ENCODE results near the gene UBA6.
"Not testable (repeated sequence)": the region's sequence is repeated elsewhere in the genome, so short reads cannot be mapped to it uniquely, and the experiment has no call there.

UBA6 gene

GRCh38 chr4:67713529-67714247 lies 12.7 kb upstream of the UBA6 start:
- DNase-seq: peak in 1 of 2 experiments; percentile 10

DNA sequence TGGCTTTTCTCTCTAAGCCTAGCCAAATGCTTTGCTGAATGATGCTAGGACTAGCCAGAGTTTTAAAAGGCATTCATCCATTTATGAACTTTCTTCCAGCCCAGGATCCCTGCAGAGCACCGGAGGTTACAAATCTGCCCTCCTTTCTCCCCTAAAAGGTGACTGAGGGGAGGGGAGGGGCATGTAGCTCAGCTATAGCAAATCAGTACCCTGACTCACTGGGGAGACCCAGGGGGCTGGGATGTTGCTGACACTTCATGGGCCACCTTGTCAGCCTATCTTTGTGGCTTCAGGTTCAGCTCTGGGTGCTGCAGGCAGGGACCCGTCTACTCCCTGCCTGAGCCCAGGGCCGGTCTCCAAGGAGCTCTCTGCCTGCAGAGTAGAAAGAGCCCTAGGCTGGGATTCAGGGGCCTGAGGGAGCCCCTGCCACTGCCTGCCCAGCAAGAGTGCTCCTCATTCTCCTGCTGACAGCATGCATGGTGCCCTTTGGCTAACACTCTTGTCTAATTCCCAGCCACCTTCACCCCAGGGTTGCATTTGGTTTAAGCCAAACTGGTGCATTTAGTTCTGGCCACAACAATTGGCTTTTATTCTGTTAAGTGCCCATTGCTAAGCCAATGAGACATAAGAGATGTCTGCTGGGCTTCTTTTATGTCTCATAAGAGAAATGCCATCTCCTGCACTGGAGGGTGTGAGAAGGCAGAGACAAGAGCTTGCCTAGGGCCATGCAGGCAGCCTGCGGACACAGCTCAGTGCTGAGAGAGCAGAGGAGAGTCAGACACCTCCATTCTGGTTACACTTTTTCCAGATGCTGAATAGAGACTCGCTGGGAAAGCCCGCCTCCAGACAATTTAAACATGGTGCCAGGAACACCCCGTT lies 11.9 kb upstream of the UBA6 start:
- no peak for DNase-seq

GRCh38 chr4:67712000-67712625 lies 11.2 kb upstream of the UBA6 start:
- DNase-seq: no peak

DNA sequence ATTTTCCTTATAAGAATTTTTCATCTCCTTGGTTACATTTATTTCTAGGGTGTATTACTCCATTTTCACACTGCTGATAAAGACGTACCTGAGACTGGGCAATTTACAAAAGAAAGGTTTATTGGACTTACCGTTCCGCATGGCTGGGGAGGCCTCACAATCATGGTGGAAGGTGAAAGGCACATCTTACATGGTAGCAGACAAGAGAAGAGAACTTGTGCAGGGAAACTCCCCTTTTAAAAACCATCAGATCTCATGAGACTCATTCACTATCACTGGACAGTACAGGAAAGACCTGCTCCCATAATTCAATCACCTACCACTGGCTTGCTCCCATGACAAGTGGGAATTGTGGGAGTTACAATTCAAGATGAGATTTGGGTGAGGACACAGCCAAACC lies 5.7 kb upstream of the UBA6 start:
- not testable (repeated sequence) for DNase-seq

DNA sequence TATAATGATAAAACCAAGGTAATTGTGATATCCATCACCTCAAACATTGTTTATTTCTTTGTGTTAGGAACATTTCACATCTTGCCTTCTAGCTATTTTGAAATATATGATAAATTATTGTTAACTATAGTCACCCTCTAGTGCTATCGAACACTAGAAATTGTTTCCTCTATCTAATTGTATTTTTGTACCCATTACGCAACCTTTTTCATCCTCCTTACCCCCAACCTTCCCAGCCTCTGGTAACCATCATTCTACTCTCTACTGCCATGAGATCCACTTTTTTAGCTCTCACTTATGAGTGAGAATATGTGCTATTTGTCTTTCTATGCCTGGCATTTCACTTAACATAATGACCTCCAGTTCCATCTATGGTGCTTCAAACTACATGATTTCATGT lies 3.9 kb upstream of the UBA6 start:
- no peak for DNase-seq

GRCh38 chr4:67702166-67702565 lies 1.2 kb upstream of the UBA6 start:
- no peak for DNase-seq

DNA sequence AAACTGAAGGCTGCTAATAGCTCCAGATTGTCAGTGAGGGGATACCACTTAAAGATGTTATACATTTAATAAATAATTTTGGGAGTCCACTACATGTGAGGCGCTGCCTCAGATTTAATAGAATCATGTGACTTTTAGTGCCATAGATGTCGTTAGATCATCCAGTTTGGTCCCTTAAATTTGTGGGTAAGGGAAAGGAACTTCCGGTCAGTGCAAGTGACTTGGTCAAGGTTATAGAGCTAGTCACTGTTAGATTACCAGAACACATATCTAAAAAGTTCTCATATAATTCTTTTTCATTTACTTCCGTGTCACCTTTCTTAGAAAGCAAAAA lies 529 bp upstream of the UBA6 start:
- no peak for DNase-seq

DNA sequence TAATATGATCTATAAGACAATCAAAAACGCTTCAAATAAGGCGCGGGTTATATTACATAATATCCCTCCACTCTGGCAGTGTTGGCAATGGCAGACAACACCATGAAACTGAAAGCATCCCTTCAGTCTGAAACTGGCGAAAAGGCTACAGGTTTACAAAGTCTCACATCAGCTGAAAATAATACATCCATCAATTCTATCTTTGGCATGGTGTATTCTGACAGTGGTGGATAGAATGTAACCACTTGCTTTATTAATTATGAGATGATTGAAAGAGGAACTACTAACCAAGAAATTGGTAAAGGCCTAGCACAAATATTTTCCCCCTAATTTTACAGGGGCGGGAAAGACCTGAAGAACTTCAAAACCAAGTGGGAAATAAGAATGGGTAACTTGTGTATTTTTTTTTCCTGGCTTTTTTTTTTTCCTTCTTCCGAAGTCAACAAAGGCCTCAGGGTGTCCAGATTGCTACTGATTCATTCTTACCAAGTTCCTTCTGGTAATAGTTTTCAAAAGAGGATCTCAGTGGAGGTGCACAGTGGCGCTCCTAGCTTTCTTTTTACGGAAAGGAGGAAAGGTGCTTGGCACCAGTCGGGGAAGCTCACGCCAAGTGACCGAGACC lies 728 bp downstream of the UBA6 start:
- peak; percentile 34 to 47 for DNase-seq

GRCh38 chr4:67699603-67700002 lies 1.4 kb downstream of the UBA6 start:
- no peak for DNase-seq

DNA sequence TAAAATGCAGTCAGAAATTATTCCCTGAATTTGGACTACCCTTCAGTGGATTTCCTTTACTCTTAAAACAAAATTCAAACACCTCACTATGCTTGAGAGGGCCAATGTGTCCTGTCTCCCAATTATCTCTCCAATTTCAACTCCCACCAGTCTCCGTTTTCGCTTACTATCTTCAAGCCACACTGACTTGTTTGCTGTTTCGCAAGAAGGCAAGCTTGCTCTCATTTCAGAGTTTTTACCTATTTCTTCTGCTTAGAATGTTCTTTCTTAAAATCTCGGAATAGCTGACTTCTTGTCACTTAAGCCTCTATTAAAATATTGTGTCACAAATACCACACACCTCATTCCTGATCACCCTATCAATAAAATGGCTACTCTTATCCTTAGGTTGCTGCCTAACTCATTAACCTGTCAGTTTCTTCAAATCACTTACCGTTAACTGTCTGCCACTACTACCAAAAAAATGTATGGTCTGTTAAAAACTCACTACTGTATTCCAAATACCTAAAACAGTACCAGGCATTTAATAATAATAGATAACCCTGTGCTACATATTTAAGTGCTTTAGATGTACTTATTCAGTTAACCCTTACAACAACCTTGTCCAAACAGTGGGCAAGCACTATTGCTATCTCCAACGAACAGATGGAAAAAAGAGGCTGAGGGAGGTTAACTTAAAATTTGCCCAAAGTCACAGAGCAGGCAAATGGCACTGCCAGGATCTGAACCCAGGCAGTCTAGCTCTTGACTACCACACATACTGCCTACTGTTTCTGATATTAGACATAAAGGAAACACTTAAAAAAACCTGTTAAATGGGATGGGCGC lies 2.9 kb downstream of the UBA6 start:
- DNase-seq: no peak

- DNase-seq: no peak
Observed at GRCh38 chr4:67696061-67696460, 4.9 kb downstream of the UBA6 start.

DNA sequence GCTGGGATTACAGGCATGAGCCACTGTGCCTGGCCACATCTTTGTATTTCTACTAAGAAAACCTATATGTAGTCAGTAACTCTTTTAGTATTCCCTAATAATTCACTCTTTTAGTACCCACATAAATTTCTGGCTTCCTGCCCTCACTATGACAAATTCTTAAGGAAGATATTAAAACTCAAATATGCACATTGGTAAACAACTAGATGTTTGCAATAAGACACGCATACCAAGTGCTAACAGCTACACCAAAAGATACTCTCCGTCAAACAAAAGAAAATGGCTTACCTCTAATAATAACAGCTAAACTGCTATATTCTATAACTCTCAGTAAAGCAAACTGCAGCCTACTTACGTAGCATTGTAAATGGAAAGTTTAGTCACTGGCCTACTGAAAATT lies 6.3 kb downstream of the UBA6 start:
- no peak for DNase-seq

DNA sequence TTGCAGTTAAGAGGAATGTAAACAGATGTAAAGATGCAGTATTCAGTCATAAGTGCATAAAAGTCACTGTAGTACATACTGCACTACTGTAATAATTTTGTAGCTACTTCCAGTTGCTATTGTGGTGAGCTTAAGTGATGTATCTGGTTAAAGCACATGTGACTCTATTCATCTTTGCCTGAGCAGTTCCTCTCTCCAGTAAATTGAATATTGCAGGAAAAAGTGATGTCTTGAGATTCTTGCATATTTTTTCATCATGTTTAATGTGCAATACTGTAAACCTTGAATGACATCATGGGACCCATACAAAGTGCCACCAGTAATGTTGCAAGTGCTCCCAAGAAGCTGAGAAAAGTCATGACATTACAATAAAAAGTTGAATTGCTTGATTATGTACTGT lies 9.6 kb downstream of the UBA6 start:
- no peak for DNase-seq

DNA sequence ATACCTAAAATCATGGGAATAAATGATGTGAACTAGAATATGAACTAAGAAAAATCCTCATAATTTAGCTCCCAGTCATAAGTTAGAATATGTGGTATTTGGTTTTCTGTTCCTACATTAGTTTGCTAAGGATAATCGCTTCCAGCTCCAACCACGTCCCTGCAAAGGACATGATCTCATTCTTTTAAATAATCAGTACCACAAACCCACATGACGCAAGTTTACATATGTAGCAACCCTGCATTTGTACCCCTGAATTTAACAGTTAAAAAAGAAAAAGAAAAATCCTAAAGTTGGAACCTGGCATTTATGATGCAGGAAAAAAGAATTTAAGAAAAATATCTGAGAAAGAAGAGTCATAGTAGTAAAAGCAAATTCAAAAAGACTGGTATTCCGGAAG lies 13.3 kb downstream of the UBA6 start:
- no peak for DNase-seq

- DNase-seq: no peak
Observed at GRCh38 chr4:67685532-67685859, 15.5 kb downstream of the UBA6 start.

GRCh38 chr4:67684839-67685531 lies 16.0 kb downstream of the UBA6 start:
- no peak for DNase-seq

DNA sequence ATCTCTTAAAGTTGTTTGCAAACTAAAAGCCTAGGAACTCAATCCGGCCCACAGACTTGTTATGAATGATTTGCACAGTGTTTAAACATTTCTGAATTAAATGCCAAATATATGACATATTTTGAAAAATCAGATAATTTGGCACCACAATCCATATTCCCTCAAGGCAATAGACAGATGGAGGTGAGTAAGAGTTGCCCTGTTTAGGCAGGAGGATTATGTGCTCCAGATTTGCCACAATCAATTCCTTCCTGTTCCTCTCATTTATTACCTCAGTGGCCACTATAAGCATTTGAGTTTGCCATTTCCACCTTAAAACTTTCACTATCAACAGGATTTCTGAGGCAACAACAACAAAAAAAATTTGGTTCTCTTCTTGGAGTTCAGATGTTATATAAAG lies 18.7 kb downstream of the UBA6 start:
- no peak for DNase-seq

DNA sequence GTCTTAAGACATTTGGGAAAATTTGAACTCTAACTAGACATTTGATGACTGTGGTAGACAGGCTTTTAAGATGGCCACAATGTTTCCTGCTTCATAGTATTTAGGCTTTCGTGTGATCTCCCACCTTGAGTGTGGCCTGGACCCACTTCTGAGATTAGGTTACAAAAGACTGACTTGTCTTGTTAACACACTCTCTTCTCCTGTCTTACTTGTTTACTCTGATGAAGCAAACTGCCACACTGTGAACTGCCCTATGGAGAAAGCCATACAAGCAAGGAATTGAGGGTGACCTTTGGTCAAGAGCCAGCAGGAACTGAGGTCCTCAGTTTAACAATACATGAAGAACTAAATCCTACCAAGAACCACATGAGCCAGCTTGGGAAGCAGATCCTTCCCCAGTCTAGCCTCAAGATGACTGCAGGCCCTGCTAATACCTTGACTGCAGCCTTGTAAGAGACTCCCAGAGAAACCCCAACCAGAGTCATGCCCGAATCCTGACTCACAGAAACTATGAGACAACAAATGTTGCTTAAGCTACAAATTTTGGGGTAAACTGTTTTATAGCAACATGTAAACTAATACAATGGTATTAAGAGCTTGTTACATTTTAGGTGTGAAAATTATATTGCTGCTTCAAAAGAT lies 20.3 kb downstream of the UBA6 start:
- no peak for DNase-seq

- DNase-seq: no peak
Observed at GRCh38 chr4:67678612-67679011, 22.3 kb downstream of the UBA6 start.

DNA sequence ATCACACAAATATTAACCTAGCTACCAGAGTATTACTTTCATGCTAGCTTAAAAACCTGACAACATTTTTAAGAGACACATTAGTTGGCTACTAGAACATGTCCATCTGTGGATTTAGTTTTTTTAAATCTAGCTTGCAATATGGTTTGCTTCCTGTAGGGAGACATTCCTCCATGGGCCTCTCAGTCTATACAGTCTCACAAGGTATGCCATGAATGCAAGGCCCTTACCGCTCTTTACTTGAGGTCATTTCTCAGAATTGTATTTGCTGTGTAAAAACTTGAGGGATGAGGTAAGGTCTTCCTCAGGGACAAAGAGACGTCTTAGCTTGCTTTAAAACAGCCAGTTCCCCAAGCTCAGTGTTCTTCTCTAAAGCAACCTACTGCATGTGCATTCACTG lies 26.9 kb downstream of the UBA6 start:
- peak in 1 of 2 experiments; percentile 8 for DNase-seq

DNA sequence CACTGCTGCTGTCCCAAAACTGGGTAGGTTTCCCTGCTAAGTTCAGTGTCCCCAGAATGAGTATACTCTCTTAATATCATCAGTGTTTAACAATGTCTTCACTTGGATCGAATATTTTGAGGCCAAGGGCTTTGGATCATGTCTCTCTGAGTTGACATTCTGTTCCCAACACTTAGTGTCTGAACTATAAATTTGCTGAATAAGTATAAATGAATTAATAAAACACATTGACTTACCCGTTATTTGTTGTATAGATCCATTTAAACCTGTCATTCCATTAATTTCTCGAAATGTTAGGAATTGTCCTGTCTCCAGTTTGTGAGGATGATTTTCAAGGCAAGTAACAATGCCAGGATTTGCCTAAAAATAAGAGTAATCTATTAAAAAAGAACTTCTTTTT lies 32.6 kb downstream of the UBA6 start:
- DNase-seq: no peak

GRCh38 chr4:67660418-67660817 lies 40.5 kb downstream of the UBA6 start:
- DNase-seq: no peak
